Body of pancreas (tissue), 4 donors: ENCODE data around the gene GSTA2. TPM values are rescaled to one million over a fixed set of nuclear protein-coding genes. Genes with fewer than 3 reads are reported as not detected.

Source experiments
- ATAC-seq: fragments of 150-250 bp; one replicate; pipeline ENCODE4 v1.9.1; 2016
- DNase-seq, 4 donors: peaks; one replicate each; pipeline ENCODE4 v3.0.0-alpha.2; 2019
- H3K27ac ChIP-seq, 4 donors: fragments of 200-600 bp; sonication (generic); 1 replicate in 3 of 4; 2 replicates in 1 of 4; pipeline versions ENCODE4 v1.5.1 to v1.6.1; 2016 to 2019; ENCODE audit warnings: mild to moderate bottlenecking in 1 of 4, mixed read lengths in 1 of 4, moderate library complexity in 1 of 4
- H3K27me3 ChIP-seq, 2 donors: fragments of 200-600 bp; sonication (generic); one replicate each; pipeline ENCODE4 v1.6.0; 2016; ENCODE audit warnings: mild to moderate bottlenecking in 1 of 2
- H3K36me3 ChIP-seq, 2 donors: fragments of 200-600 bp; sonication (generic); replicated peaks in 1 of 2; 2 replicates each; pipeline ENCODE4 v1.5.1; 2016; ENCODE audit warnings: low read depth in 2 of 2; ENCODE audit not compliant: insufficient read depth in 1 of 2
- H3K4me1 ChIP-seq: fragments of 200-600 bp; sonication (generic); one replicate; pipeline ENCODE4 v1.6.0; 2016
- H3K4me3 ChIP-seq, 2 donors: fragments of 200-600 bp; sonication (generic); 1 replicate in 1 of 2; 2 replicates in 1 of 2; pipeline ENCODE4 v1.5.1; 2016 to 2019
- H3K9me3 ChIP-seq, 3 donors: fragments of 200-600 bp; sonication (generic); 1 replicate in 2 of 3; 2 replicates in 1 of 3; pipeline ENCODE4 v1.5.1; 2016
- POLR2A ChIP-seq, 3 donors: fragments of 450-650 bp; IDR thresholded peaks; one replicate each; pipeline ENCODE4 v1.6.1; 2016; ENCODE audit warnings: antibody characterized with exemption in 3 of 3, mild to moderate bottlenecking in 2 of 3
- WGBS, 2 donors: methylation state at CpG; one replicate each; pipeline ENCODE4 v1.1.5; 2017; 5-methylcytosine and 5-hydroxymethylcytosine counted together
- intact Hi-C: fragments of 100-400 bp; cut with DNase I; formaldehyde crosslinking; loops from one replicate; pipeline ENCODE4 v1.15.1; 2023
- total RNA-seq, 2 donors: library from RNA; depleted of rRNA; stranded (reverse); fragments of >200 nt; gene quantifications; one replicate each; pipeline ENCODE4 v1.1.0, GENCODE V29; 2016
- TF ChIP-seq, protein P1 (sequence below), 7 experiments: fragments of 450-650 bp in 4 of 7; fragments of 200-600 bp in 3 of 7; sonication (generic) in 3 of 7; IDR thresholded peaks; one replicate each; pipeline ENCODE4 v1.5.1; 2016 to 2019; ENCODE audit warnings: antibody characterized with exemption in 7 of 7

Gene GSTA2
- total RNA-seq, 2 donors from 2014 or later = 73.7 to 76.1 TPM

DNA sequence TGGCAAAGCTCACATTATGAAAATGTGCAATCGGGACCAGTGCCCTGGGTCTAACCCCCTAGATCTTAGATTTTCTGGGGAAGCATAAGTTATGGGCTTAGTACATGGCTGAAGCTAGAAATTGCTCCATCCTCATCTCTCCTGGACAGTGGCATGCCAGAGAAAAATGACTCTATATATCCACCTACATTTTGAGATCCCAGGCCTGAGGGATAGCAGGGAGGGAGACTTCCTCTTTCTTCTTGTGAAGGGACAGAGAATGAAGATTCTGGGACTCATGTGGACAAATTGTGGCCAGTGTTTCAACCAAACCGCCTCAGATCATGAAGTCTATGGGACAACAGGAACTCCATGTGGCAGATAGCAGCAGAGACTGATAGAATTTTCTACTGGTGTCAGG, 35.4 kb downstream of the GSTA2 start:
- no peak for ATAC-seq
- Histone ChIP-seq H3K4me3 (no peak overlapping the region), H3K27ac (peak overlapping the region; percentile 15 to 91 (median 80)), H3K27me3 (no peaks in the 10 kb centered on the region), H3K36me3 (no peaks in the 10 kb centered on the region), H3K4me1 (peaks cover 92% of the 10 kb centered on the region), H3K9me3 (no peaks in the 10 kb centered on the region)
- WGBS, 2 donors = 74 to 86% methylated on average over 2 of the region's 2 CpGs
- TF ChIP-seq, protein P1, sequence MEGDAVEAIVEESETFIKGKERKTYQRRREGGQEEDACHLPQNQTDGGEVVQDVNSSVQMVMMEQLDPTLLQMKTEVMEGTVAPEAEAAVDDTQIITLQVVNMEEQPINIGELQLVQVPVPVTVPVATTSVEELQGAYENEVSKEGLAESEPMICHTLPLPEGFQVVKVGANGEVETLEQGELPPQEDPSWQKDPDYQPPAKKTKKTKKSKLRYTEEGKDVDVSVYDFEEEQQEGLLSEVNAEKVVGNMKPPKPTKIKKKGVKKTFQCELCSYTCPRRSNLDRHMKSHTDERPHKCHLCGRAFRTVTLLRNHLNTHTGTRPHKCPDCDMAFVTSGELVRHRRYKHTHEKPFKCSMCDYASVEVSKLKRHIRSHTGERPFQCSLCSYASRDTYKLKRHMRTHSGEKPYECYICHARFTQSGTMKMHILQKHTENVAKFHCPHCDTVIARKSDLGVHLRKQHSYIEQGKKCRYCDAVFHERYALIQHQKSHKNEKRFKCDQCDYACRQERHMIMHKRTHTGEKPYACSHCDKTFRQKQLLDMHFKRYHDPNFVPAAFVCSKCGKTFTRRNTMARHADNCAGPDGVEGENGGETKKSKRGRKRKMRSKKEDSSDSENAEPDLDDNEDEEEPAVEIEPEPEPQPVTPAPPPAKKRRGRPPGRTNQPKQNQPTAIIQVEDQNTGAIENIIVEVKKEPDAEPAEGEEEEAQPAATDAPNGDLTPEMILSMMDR (IDR thresholded peaks at IDR 0.05) = no peak
- no peak for TF ChIP-seq POLR2A (IDR thresholded peaks at IDR 0.05)
- DNase-seq = no peak
- intact Hi-C loops = no loop called here

DNA sequence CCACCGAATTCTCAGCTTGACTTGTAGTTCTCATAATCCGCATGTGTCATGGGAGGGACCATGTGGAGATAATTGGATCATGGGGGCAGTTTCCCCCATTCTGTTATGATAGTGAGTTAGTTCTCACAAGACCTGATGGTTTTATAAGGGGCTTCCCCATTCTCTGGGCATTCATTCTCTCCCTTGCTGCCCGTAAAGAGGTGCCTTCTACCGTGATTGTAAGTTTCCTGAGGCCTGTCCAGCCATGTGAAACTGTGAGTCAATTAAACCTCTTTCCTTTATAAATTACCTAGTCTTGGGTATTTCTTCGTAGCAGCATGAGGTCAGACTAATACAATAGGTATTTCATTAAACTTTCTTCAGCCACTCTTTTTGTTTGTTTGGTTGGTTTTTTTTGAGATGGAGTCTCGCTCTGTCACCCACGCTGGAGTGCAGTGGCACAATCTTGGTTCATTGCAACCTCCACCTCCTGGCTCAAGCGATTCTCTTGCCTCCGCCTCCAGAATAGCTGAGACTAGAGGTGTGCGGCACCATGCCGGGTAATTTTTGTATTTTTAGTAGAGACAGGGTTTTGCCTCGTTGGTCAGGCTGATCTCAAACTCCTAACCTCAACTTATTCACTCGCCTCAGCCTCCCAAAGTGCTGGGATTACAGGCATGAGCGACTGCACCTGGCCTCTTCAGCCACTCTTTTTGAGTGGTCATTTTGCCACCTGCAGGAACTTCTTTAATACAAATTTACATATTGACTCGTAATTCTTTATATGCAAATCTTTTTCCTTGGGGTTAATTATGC, 36.3 kb downstream of the GSTA2 start:
- DNase-seq = no peak
- intact Hi-C loops = no loop called here
- Histone ChIP-seq H3K4me1 (peaks cover 82% of the 10 kb centered on the region), H3K4me3 (no peak overlapping the region), H3K36me3 (no peaks in the 10 kb centered on the region), H3K27ac (peak overlapping the region in 3 of 4 donors; percentile 72 to 91 (median 88)), H3K27me3 (no peaks in the 10 kb centered on the region), H3K9me3 (no peaks in the 10 kb centered on the region)
- TF ChIP-seq POLR2A (IDR thresholded peaks at IDR 0.05) = no peak
- TF ChIP-seq, protein P1 (IDR thresholded peaks at IDR 0.05) = no peak
- WGBS, 2 donors = 83 to 88% methylated on average over 15 of the region's 15 CpGs
- ATAC-seq = no peak

DNA sequence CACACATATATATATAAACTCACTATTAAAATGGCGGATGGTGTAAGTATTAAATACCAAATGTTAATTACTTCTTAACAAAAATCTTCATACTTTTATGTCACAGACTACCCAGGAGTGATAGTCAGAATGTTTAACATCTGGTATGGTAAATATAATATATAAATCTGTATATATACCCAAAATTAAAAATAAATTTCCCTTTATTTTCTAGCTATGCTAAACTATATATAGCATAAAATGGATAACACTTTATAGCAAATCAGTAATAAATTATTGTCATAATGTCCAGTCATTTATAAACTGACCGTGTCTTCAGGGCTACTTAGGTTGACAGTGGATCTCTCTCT, 37.1 kb downstream of the GSTA2 start:
- H3K9me3 ChIP-seq = no peaks in the 10 kb centered on the region
- ATAC-seq = no peak
- no peaks in the 10 kb centered on the region for H3K27me3 ChIP-seq
- peak overlapping the region in 3 of 4 donors; percentile 83 to 91 (median 88) for H3K27ac ChIP-seq
- no peak for DNase-seq
- peaks cover 75% of the 10 kb centered on the region for H3K4me1 ChIP-seq
- TF ChIP-seq, protein P1 (IDR thresholded peaks at IDR 0.05) = no peak
- no peak for TF ChIP-seq POLR2A (IDR thresholded peaks at IDR 0.05)
- H3K4me3 ChIP-seq = no peak overlapping the region
- no peaks in the 10 kb centered on the region for H3K36me3 ChIP-seq
- 37 to 61% methylated on average over 2 of the region's 2 CpGs for WGBS, 2 donors
- intact Hi-C loops = no loop called here

DNA sequence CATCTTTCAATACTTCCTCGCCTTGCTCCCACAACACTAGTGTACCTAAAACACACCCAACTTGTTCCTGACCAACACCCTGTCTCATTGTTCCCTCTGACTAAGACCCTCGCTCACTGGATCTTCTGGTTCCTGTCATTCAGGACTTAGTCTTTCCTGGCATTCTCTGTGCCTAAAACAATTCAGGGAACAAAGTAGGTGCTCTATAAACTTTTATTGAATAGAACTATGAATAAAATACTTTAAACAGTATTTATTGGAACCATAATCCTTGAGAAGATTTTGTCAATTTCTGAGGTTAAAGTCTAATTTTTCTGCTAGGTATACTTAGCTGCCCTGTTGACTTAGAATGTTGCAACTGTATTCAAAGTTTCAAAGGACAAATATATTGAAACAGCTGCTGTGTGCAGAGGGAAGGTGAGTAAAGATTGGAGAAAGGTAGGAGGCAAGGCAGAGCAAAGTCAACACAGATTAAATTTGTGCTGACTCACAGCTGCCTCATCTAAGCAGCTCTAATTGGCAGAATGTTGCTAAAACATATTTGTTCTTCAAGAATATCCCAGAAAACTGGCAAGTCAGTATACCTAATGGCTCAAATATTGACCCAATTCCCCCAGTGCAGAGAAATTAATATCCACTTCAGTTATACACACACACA, 37.6 kb downstream of the GSTA2 start:
- no peaks in the 10 kb centered on the region for H3K36me3 ChIP-seq
- DNase-seq (peak; percentile 61 to 89 (median 72)), ATAC-seq (peak; percentile 85)
- H3K27me3 ChIP-seq = no peaks in the 10 kb centered on the region
- no peak for TF ChIP-seq POLR2A (IDR thresholded peaks at IDR 0.05)
- TF ChIP-seq, protein P1 (IDR thresholded peaks at IDR 0.05) = no peak
- intact Hi-C loops = no loop called here
- 25 to 28% methylated on average over 2 of the region's 2 CpGs for WGBS, 2 donors
- peak overlapping the region; percentile 83 to 91 (median 86) for H3K27ac ChIP-seq
- peaks cover 70% of the 10 kb centered on the region for H3K4me1 ChIP-seq
- no peak overlapping the region for H3K4me3 ChIP-seq
- H3K9me3 ChIP-seq = no peaks in the 10 kb centered on the region
